Measurements from ENCODE around the gene FES. TPM values are rescaled to one million over a fixed set of nuclear protein-coding genes. Genes with fewer than 3 reads are reported as not detected.
A peak's percentile ranks its signal among the peaks of the same experiment; 100 is the strongest.
"Not testable (repeated sequence)": the region's sequence is repeated elsewhere in the genome, so short reads cannot be mapped to it uniquely, and the experiment has no call there.

Gene FES
- 1 to 10 TPM; 3.6 to 8.1 (median 5.8) TPM for total RNA-seq

DNA sequence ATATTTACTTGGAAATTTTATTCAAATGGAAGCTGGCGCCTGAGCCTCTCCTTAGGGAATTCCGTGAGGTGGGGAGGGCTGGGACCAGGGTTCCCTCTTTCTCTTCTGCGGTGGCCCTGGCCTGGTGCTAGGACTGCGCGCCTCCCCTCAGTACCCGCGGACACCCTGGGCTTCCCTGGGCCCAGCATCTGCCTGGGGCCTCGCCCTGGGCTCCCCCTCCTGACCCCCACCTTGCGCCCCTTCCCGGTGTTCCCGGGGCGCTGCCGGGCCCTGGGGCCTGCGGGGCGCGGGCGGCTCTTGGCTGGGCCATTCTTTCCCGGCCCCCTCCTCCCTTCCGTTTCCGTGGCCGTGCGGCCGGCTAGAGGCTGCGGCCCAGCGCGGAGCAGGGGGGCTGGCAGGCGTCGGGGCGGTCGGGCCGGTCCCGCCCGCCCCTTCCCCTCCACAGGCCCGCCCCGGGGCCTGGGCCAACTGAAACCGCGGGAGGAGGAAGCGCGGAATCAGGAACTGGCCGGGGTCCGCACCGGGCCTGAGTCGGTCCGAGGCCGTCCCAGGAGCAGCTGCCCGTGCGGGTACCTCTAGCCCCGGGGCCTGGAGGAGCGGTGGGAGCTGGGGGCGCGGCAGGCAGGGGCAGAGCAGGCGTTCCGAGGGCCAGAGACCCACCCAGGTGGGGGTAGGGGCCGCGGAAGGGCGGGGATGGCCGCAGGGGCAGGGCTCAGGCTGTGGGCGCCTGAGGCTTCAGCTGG lies at the start of gene FES:
TSS of gene FES (plus strand) at position 529 of the 743 bp plus-strand sequence. CDS start 542 bp downstream, outside the sequence.
- ATAC-seq, result peak; percentile 5 to 9
- no peak for DNase-seq
- no peak within 1 kb of the TSS for H3K4me3 Mint-ChIP-seq
- H3K9me3 Mint-ChIP-seq, result no peaks in the 10 kb centered on the region
- H3K27me3 Mint-ChIP-seq (ENCODE audit: low read depth), result peaks cover 2% of the 10 kb centered on the region
- H3K36me3 Mint-ChIP-seq (ENCODE audit: insufficient read depth), result peaks cover 10% of the 10 kb centered on the region
- peaks cover 10% of the 10 kb centered on the region for H3K4me1 Mint-ChIP-seq (ENCODE audit: low read depth)

DNA sequence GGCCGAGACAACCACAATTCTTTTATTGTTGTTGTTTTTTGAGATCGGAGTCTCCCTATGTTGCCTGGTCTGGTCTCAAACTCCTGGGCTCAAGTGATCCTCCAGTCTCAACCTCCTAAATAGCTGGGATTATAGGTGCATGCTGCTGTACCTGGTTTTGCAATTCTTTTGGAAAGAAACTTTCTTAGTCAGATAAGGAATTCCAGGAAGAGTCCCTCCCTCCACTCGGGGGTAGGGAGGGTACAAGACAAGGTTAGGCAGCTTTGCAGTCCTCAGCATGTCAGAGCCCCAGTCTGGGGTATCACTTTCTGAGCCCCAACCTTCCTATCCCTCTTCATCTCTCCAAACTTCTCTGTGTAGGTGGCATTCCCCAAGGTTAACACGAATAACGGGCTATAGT lies 49.7 kb upstream of the FES start:
- Mint-ChIP-seq H3K36me3 (ENCODE audit: insufficient read depth) (no peaks in the 10 kb centered on the region), H3K9me3 (no peaks in the 10 kb centered on the region), H3K4me1 (ENCODE audit: low read depth) (peaks cover 48% of the 10 kb centered on the region), H3K4me3 (no peak overlapping the region), H3K27me3 (ENCODE audit: low read depth) (peaks cover 3% of the 10 kb centered on the region)
- no peak for DNase-seq
- ATAC-seq, result no peak

DNA sequence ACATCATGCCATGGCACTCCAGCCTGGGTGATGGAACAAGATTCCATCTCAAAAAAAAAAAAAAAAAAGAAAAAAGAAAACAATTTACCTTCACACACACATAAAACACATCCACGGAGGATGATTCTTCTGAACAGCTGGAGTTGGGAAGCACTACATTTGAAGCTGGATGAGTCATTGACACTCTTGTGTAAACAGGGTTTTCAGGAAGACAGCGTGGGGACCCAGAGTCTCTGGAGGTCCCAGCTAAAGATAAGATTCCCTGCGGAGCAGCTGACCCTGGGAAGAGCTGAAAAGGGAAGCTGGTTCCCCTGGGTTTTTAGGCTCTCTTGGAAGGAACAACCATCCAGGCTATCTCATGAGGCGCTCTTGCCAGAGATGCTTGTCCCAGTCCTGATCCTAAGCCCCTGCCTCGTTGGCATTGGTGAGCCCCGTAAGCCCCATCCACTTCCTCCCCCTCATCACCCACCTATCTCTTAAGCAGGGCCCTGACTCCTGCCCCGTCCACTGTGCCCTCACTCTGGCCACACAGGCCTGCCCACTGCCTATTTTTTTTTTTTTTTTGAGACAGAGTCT lies 47.9 kb upstream of the FES start:
- Mint-ChIP-seq H3K4me1 (ENCODE audit: low read depth) (peaks cover 42% of the 10 kb centered on the region), H3K27me3 (ENCODE audit: low read depth) (no peaks in the 10 kb centered on the region), H3K4me3 (no peak overlapping the region), H3K9me3 (no peaks in the 10 kb centered on the region), H3K36me3 (ENCODE audit: insufficient read depth) (no peaks in the 10 kb centered on the region)
- no peak for ATAC-seq
- no peak for DNase-seq

GRCh38 chr15:90837094-90837493 lies 47.2 kb upstream of the FES start:
- Mint-ChIP-seq H3K4me3 (peak overlapping the region; percentile 46), H3K4me1 (ENCODE audit: low read depth) (peaks cover 42% of the 10 kb centered on the region), H3K36me3 (ENCODE audit: insufficient read depth) (no peaks in the 10 kb centered on the region), H3K9me3 (no peaks in the 10 kb centered on the region), H3K27me3 (ENCODE audit: low read depth) (no peaks in the 10 kb centered on the region)
- peak; percentile 12 to 20 for ATAC-seq
- DNase-seq, result no peak

GRCh38 chr15:90838139-90838538 lies 46.2 kb upstream of the FES start:
- Mint-ChIP-seq H3K4me3 (peak overlapping the region; percentile 65), H3K4me1 (ENCODE audit: low read depth) (peaks cover 42% of the 10 kb centered on the region), H3K9me3 (no peaks in the 10 kb centered on the region), H3K27me3 (ENCODE audit: low read depth) (no peaks in the 10 kb centered on the region), H3K36me3 (ENCODE audit: insufficient read depth) (no peaks in the 10 kb centered on the region)
- DNase-seq (peak; percentile 91), ATAC-seq (peak; percentile 90 to 95)

DNA sequence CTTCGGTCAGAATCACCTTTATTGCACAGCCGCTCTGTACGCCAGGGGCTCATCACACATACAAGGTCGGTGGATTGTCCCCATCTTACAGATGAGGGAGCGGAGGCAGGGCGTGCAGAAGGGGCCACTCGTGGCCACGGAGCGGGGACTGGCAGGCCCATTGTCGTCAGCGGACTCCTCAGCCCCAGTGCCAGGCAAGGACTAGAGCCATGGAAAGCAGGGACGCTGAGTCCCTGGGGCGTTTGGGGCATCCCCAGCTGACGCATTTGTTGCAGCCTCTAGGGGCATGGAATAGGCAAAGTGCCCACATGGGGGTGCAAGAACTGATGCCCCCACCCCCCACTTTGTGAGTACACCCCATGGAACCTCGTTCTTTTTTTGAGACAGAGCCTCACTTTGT lies 45.8 kb upstream of the FES start:
- Mint-ChIP-seq H3K27me3 (ENCODE audit: low read depth) (no peaks in the 10 kb centered on the region), H3K36me3 (ENCODE audit: insufficient read depth) (no peaks in the 10 kb centered on the region), H3K4me3 (peak overlapping the region; percentile 65), H3K4me1 (ENCODE audit: low read depth) (peaks cover 42% of the 10 kb centered on the region), H3K9me3 (no peaks in the 10 kb centered on the region)
- DNase-seq (no peak), ATAC-seq (peak in 1 of 2 donors; percentile 3)

- Mint-ChIP-seq H3K27me3 (ENCODE audit: low read depth) (no peaks in the 10 kb centered on the region), H3K4me1 (ENCODE audit: low read depth) (peaks cover 40% of the 10 kb centered on the region), H3K9me3 (no peaks in the 10 kb centered on the region), H3K4me3 (peak overlapping the region; percentile 72), H3K36me3 (ENCODE audit: insufficient read depth) (no peaks in the 10 kb centered on the region)
- ATAC-seq (no peak), DNase-seq (no peak)
Observed at GRCh38 chr15:90839187-90840071, 44.9 kb upstream of the FES start.

GRCh38 chr15:90840157-90840855 lies 44.0 kb upstream of the FES start:
- Mint-ChIP-seq H3K27me3 (ENCODE audit: low read depth) (no peaks in the 10 kb centered on the region), H3K4me3 (peak overlapping the region; percentile 72), H3K4me1 (ENCODE audit: low read depth) (peaks cover 45% of the 10 kb centered on the region)

GRCh38 chr15:90840954-90841353 lies 43.4 kb upstream of the FES start:
- DNase-seq, result no peak
- H3K4me3 Mint-ChIP-seq, result no peak overlapping the region
- H3K9me3 Mint-ChIP-seq, result no peaks in the 10 kb centered on the region
- no peaks in the 10 kb centered on the region for H3K36me3 Mint-ChIP-seq (ENCODE audit: insufficient read depth)
- ATAC-seq, result no peak
- peaks cover 45% of the 10 kb centered on the region for H3K4me1 Mint-ChIP-seq (ENCODE audit: low read depth)
- H3K27me3 Mint-ChIP-seq (ENCODE audit: low read depth), result no peaks in the 10 kb centered on the region

More at GRCh38 chr15:90840157-90840855, 44.0 kb upstream of the FES start:
- ATAC-seq (no peak), DNase-seq (no peak)
- Mint-ChIP-seq H3K9me3 (no peaks in the 10 kb centered on the region), H3K36me3 (ENCODE audit: insufficient read depth) (no peaks in the 10 kb centered on the region)

- H3K9me3 Mint-ChIP-seq, result no peaks in the 10 kb centered on the region
- no peak overlapping the region for H3K4me3 Mint-ChIP-seq
- peaks cover 13% of the 10 kb centered on the region for H3K4me1 Mint-ChIP-seq (ENCODE audit: low read depth)
- no peak for ATAC-seq
- H3K36me3 Mint-ChIP-seq (ENCODE audit: insufficient read depth), result no peaks in the 10 kb centered on the region
- no peaks in the 10 kb centered on the region for H3K27me3 Mint-ChIP-seq (ENCODE audit: low read depth)
- no peak for DNase-seq
Observed at GRCh38 chr15:90844696-90845095, 39.6 kb upstream of the FES start.

- DNase-seq, result peak; percentile 10
- peak; percentile 92 to 97 for ATAC-seq
- Mint-ChIP-seq H3K9me3 (no peaks in the 10 kb centered on the region), H3K4me1 (ENCODE audit: low read depth) (peaks cover 6% of the 10 kb centered on the region), H3K27me3 (ENCODE audit: low read depth) (no peaks in the 10 kb centered on the region), H3K4me3 (no peak overlapping the region), H3K36me3 (ENCODE audit: insufficient read depth) (no peaks in the 10 kb centered on the region)
Observed at GRCh38 chr15:90845201-90845949, 38.9 kb upstream of the FES start.

DNA sequence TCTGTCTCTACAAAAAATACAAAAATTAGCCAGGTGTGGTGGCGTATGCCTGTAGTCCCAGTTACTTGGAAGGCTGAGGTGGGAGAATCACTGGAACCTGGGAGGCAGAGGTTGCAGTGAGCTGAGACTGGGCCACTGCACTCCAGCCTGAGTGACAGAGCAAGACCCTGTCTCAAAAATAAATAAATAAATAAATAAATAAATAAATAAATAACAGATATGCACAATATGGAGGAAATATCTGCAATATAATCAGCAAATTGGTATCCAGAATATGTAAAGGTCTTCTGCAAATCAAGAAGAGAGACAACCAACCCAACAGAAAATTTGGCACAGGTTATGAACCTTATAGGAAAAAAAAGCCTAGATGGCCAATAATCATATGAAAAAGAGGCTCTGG lies 34.9 kb upstream of the FES start:
- not testable (repeated sequence) for H3K27me3 Mint-ChIP-seq (ENCODE audit: low read depth); H3K36me3 Mint-ChIP-seq (ENCODE audit: insufficient read depth); DNase-seq; ATAC-seq; H3K4me3 Mint-ChIP-seq; H3K9me3 Mint-ChIP-seq
- peaks cover 38% of the 10 kb centered on the region for H3K4me1 Mint-ChIP-seq (ENCODE audit: low read depth)

DNA sequence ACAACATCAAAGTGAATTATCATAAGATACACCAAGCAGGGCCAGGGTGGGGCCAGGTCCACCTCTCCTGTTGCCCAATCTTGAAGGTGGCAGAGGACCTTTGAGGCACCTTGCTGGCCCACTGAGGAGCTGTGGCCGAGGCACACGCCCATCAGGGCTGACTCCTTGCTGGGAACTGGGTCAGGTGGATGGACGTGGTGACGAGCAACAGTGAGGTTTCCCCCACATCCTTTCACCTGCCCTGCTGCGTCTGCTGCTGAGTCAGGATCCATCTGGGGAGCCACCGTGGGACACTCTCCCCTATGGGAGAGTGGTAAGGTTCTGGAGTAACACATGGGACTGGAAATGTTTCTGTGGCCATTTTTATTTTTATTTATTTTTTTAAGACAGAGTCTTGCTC lies 33.2 kb upstream of the FES start:
- H3K9me3 Mint-ChIP-seq, result no peaks in the 10 kb centered on the region
- peak overlapping the region; percentile 22 for H3K4me3 Mint-ChIP-seq
- peaks cover 48% of the 10 kb centered on the region for H3K4me1 Mint-ChIP-seq (ENCODE audit: low read depth)
- H3K27me3 Mint-ChIP-seq (ENCODE audit: low read depth), result no peaks in the 10 kb centered on the region
- no peak for DNase-seq
- no peaks in the 10 kb centered on the region for H3K36me3 Mint-ChIP-seq (ENCODE audit: insufficient read depth)
- peak; percentile 23 to 35 for ATAC-seq
